ENCODE results near the gene UBE2N. TPM values are rescaled to one million over a fixed set of nuclear protein-coding genes. Genes with fewer than 3 reads are reported as not detected.

UBE2N gene
- total and polyA plus RNA-seq, 10 of the 15 experiments (the other 5 are each of a cell fraction or from before 2014, with no cell fraction given), result 243 to 945 (median 443) TPM

DNA sequence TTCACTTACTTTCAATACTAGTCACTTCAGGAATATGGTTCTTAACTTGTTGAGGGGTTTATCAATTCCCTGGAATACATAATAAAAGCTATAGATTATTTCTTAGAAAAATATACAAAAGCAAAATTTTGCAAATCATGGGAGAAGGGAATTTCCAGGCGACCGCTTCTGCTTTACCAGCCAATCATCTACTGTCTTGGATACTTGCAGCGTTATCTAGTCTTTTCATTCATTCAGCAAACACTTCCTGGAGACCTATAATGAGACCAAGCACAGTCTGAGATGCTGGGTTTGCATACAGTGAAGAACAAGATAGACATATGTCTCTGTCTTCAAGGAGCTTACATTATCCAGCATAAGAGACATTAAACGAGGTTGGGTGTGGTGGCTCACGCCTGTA lies 24.1 kb upstream of the UBE2N start:
- Histone ChIP-seq H3K79me2 (ENCODE audit: control insufficient read depth, insufficient read depth, low read length) (peaks cover 35% of the 10 kb centered on the region), H3K36me3 (ENCODE audit: control insufficient read depth in 2 of 2, insufficient read depth in 2 of 2, low read length in 1 of 2) (no peaks in the 10 kb centered on the region; a peak in 1 of 4 replicates), H3K9me3 (replicated peaks; ENCODE audit: control insufficient read depth, insufficient read depth, low read length) (no peaks in the 10 kb centered on the region), H4K20me1 (ENCODE audit: control insufficient read depth, insufficient read depth) (no peaks in the 10 kb centered on the region), H3K27me3 (replicated peaks in 1 of 2; ENCODE audit: control insufficient read depth in 2 of 2, insufficient read depth in 2 of 2, low read length in 1 of 2) (no peaks in the 10 kb centered on the region), H3K9ac (ENCODE audit: control insufficient read depth, insufficient read depth, low read length) (no peak overlapping the region), H3K4me1 (ENCODE audit: control insufficient read depth, insufficient read depth, low read length) (peaks cover 3% of the 10 kb centered on the region; the same call in 1 of the 2 replicates), H3K4me2 (ENCODE audit: control insufficient read depth, insufficient read depth) (no peak overlapping the region), H3K27ac (ENCODE audit: control insufficient read depth, insufficient read depth) (no peak overlapping the region), H2AFZ (ENCODE audit: control insufficient read depth, low read depth, low read length) (no peak overlapping the region), H3K4me3 (no peak overlapping the region)
- TF ChIP-seq BMI1 (IDR thresholded peaks at IDR 0.05; ENCODE audit: borderline replicate concordance) (no peak), YY1 (IDR thresholded peaks at IDR 0.05; ENCODE audit: low read depth, low read length) (no peak), KAT2A (conservative IDR thresholded peaks at IDR 0.05; ENCODE audit: control insufficient read depth, low read depth, low read length) (no peak), FOXK2 (IDR thresholded peaks at IDR 0.05) (no peak), HDAC6 (IDR thresholded peaks at IDR 0.05; ENCODE audit: unreplicated experiment) (no peak), NR2C1 (IDR thresholded peaks at IDR 0.05) (no peak), BCL11A (IDR thresholded peaks at IDR 0.05; ENCODE audit: low read depth, low read length) (no peak), CBFB (IDR thresholded peaks at IDR 0.05; ENCODE audit: low read depth) (no peak), SMARCA5 (IDR thresholded peaks at IDR 0.05) (no peak), EP300 (IDR thresholded peaks at IDR 0.05; ENCODE audit: borderline replicate concordance in 1 of 2, control insufficient read depth in 1 of 2, low read depth in 2 of 2, low read length in 2 of 2) (no peak), PML (IDR thresholded peaks at IDR 0.05; ENCODE audit: low read length) (no peak), SPI1 (IDR thresholded peaks at IDR 0.05; ENCODE audit: borderline replicate concordance, insufficient read depth, low read depth, low read length) (no peak), TCF7 (IDR thresholded peaks at IDR 0.05; ENCODE audit: borderline replicate concordance) (no peak), RUNX3 (IDR thresholded peaks at IDR 0.05; ENCODE audit: low read length) (no peak)
- TF ChIP-seq, protein P1, sequence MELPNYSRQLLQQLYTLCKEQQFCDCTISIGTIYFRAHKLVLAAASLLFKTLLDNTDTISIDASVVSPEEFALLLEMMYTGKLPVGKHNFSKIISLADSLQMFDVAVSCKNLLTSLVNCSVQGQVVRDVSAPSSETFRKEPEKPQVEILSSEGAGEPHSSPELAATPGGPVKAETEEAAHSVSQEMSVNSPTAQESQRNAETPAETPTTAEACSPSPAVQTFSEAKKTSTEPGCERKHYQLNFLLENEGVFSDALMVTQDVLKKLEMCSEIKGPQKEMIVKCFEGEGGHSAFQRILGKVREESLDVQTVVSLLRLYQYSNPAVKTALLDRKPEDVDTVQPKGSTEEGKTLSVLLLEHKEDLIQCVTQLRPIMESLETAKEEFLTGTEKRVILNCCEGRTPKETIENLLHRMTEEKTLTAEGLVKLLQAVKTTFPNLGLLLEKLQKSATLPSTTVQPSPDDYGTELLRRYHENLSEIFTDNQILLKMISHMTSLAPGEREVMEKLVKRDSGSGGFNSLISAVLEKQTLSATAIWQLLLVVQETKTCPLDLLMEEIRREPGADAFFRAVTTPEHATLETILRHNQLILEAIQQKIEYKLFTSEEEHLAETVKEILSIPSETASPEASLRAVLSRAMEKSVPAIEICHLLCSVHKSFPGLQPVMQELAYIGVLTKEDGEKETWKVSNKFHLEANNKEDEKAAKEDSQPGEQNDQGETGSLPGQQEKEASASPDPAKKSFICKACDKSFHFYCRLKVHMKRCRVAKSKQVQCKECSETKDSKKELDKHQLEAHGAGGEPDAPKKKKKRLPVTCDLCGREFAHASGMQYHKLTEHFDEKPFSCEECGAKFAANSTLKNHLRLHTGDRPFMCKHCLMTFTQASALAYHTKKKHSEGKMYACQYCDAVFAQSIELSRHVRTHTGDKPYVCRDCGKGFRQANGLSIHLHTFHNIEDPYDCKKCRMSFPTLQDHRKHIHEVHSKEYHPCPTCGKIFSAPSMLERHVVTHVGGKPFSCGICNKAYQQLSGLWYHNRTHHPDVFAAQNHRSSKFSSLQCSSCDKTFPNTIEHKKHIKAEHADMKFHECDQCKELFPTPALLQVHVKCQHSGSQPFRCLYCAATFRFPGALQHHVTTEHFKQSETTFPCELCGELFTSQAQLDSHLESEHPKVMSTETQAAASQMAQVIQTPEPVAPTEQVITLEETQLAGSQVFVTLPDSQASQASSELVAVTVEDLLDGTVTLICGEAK (IDR thresholded peaks at IDR 0.05; ENCODE audit: borderline replicate concordance), result no peak
- ChIA-PET RAD21 (ENCODE audit: unreplicated experiment) (no interaction called here), POLR2A (interaction anchor here (0.5 to 1.4 kb wide), 4 partner anchors 28 to 535 kb away, joined by 3 to 6 read pairs (median 4); no protein-coding TSS in a partner anchor), CTCF (interaction anchor here (1.4 to 1.8 kb wide), 3 partner anchors 45 to 636 kb away, joined by 3 to 6 read pairs (median 5); no protein-coding TSS in a partner anchor), SMC1A (ENCODE audit: uncharacterized antibody, unreplicated experiment) (interaction anchor here (0.7 to 1.5 kb wide), 3 partner anchors 11 to 499 kb away, joined by 3 to 5 read pairs (median 3); no protein-coding TSS in a partner anchor)
- BruUV-seq (replicated peaks), result no TSS peak
- intact Hi-C loops (cut with micrococcal nuclease; ENCODE audit: unreplicated experiment) (no loop called here), in situ Hi-C loops (cut with MboI) (no loop called here)
- ATAC-seq (no peak), FAIRE-seq (no peak), DNase-seq (ENCODE audit: low read depth, low spot score) (no peak)
- WGBS (ENCODE audit: insufficient coverage, insufficient replicate concordance, low lambda C conversion rate, missing lambda C conversion rate), result 92% methylated on average over 5 of the region's 5 CpGs
